Skin epidermis (tissue), 12 donors: Measurements from ENCODE around the gene ZBTB20.

Source experiments
- H3K27ac ChIP-seq, 21 experiments: fragments of 200-600 bp; sonication (generic) in 11 of 21; one replicate each; pipeline ENCODE4 v1.5.0; 2020; ENCODE audit warnings: mild to moderate bottlenecking in 3 of 21, inconsistent platforms in 2 of 21, moderate library complexity in 2 of 21
- H3K4me3 ChIP-seq, 7 experiments: fragments of 200-600 bp; sonication (generic) in 2 of 7; one replicate each; pipeline ENCODE4 v1.5.0; 2020; ENCODE audit warnings: inconsistent platforms in 2 of 7, mild to moderate bottlenecking in 2 of 7, moderate library complexity in 1 of 7

ZBTB20 gene

DNA sequence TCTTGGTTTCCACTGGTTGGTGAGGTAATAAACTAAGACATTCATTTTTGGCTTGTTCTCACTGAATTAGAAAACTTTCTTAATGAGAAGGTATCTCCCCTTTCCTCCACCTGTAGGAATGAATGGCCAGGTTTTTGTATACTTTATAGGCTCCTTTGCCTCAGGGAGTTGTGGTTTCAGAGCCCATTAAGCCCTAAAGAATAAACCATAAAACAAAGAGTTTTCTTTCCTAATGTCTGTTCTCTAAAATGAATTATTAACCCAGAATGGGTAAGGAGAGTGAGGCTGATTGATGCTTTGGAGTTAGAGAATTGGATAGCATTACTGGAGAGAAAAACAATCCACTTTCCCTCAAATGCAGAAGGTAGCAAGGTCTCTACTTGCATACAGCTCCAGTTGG, 785.7 kb downstream of the ZBTB20 start:
- Histone ChIP-seq H3K27ac (no peak overlapping the region), H3K4me3 (no peak overlapping the region)

DNA sequence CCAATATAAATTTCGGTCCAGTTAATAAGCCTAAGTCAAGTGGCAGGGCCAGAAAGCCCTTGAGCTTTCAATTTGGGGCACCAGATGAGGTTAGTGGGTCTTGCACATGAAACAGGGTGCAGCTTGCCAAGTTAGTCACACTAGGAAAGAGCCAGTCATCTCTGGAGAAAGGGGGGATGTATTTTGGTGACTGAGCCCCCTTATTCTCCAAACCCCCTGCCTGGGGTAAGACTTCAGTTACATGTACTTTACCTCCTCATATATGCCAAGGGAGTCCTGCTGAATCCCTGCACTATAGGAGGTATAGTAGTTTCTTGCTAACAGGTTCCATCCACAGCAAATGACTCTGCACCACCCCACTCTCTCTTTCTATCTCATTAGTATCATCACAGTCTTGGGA, 790.6 kb downstream of the ZBTB20 start:
- H3K27ac ChIP-seq = no peak overlapping the region

DNA sequence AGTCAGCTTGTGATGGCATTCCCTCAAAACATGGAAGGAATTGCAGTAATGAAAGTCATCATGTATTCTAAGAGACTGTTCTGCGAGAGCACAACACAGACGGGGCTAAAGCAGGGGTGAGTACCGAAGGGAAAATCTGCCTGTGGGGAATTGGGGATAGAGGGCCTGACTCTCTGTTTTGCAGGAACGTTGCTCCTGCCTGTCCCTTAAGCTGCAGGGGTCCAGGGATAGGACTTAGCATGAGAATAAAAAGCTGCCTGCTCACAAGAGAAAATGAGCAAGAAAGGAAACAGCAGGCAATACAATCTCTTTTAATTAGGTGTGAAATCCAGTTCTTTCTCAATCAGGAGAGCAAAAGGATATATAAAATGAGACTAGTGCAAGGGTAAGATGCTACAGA, 791.0 kb downstream of the ZBTB20 start:
- no peak overlapping the region for H3K4me3 ChIP-seq
- H3K27ac ChIP-seq = no peak overlapping the region

More for the DNA sequence above, 790.6 kb downstream of the ZBTB20 start:
- H3K4me3 ChIP-seq = no peak overlapping the region

DNA sequence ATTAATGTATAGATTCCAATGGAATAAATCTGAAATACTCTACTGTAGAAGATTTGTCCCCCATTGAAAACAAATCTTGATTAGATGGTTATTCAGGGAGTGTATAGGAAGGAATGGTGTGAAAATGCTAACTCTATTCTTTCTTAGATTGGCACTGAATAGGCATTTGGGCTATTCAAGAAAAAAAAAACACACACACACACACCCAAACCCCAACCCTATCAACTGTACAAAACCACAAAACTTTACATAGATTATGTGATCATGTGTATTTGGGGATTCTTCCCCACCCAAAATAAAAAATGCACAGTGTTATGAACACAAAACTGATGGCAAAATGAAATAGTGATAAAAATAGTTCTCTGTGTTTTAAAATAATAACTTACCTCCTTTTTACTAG, 791.4 kb downstream of the ZBTB20 start:
- Histone ChIP-seq H3K4me3 (no peak overlapping the region), H3K27ac (no peak overlapping the region)

DNA sequence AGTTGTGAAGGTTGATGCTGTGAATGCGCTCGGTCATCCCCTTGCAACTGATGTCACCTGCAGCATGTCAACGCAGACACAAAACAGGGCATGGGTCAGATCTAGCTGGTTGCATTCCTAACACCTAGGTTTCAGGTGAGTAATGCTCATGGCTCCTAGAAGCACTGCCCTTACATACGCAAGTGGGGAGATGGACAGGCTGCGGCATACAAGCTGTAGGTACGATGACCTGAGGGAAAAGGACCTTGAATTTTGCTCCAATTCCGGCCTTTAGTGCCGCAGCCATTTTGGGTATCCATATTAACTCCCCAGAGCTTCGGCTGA, 795.3 kb downstream of the ZBTB20 start:
- H3K27ac ChIP-seq = no peak overlapping the region
- H3K4me3 ChIP-seq = no peak overlapping the region

DNA sequence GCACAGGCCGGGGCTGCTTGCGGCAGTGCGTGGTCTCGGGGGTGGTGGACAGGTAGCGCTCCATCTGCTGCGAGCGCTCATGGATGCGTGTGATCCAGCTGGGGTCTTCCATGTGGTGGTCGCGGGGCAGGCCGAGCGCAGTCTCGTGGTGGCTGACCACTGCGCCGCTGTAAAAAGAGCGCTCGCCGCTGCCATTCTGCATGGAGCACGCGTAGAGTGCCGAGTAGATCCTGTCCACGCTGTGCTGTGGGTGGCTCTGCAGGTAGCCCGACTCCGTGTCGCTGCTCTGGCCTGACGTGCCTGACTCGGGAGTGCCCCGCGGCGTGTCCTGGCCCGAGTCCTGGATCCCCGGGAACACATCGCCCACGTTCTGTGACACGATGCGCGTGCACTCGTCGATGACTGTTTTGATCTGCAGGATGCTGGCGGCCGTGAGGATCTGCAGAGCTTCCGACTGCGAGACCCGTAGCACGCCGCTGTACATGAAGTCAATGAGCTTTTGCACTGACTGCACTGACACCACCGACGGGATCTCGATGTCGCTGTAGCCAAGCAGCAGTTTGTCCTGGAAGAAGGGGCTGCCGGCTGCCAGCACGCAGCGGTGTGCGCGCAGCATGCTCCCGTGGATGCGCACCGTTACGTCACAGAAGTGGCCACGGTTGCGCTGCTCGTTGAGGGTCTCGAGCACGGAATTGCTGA, 795.8 kb downstream of the ZBTB20 start:
- Histone ChIP-seq H3K27ac (no peak overlapping the region), H3K4me3 (no peak overlapping the region)

DNA sequence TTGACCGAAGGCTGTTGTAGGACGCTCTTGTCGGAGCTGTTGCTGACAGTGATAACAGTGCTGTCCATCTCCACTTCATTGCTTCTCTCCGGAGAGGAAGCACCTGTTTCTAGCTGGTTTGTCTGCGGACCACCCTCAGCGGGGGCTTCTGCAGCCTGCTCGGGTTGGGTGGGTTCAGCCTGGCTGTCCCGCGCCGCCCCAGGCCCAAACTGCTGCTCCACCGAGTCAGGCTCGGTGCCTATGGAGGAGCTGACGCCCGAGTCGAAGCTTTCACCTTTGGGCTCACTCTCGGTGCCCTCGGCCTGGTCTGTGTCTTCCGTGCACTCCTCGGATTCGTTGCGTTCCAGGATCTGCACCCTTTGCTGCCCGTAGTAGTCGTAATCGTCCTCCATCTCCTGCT, 796.4 kb downstream of the ZBTB20 start:
- H3K4me3 ChIP-seq = no peak overlapping the region
- H3K27ac ChIP-seq = no peak overlapping the region

DNA sequence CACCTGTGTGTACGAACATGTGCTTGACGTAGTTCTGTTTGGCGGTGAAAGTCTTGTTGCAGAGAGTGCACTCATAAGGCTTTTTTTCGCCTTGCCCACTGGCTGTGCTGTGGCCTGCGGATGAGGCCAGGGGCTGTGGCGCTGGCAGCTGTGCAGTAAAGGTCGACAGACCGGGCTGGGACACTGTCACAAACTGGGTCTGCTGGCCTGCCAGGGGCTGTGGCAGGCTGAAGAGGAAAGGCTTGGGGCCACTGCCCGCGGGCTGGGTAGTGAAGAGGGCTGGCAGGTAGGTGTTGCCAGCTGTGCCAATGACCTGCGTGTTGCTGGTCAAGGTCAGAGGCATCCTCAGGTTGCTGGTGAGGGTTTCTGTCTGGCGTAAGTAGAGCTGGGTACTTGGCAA, 796.8 kb downstream of the ZBTB20 start:
- H3K4me3 ChIP-seq = no peak overlapping the region
- H3K27ac ChIP-seq = no peak overlapping the region

DNA sequence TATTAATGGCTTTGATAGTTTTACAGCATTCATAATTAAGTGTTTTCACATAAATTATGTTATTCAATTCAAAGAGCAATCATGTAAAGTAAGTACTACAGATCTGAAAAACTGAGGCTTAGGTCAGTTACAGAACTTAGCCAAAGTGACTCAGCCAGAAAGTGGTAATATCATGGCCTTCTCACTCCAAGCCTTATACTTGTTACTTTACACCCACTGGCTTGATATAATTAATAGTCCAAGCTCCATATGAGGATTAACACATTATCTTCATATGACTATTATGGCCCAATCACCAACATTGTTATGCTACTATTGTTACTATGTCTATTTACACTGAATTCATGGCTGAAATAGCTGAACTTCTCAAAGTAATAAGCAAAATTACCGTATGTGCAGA, 802.6 kb downstream of the ZBTB20 start:
- Histone ChIP-seq H3K27ac (peak overlapping the region in 1 of 21 experiments; percentile 44), H3K4me3 (no peak overlapping the region)

DNA sequence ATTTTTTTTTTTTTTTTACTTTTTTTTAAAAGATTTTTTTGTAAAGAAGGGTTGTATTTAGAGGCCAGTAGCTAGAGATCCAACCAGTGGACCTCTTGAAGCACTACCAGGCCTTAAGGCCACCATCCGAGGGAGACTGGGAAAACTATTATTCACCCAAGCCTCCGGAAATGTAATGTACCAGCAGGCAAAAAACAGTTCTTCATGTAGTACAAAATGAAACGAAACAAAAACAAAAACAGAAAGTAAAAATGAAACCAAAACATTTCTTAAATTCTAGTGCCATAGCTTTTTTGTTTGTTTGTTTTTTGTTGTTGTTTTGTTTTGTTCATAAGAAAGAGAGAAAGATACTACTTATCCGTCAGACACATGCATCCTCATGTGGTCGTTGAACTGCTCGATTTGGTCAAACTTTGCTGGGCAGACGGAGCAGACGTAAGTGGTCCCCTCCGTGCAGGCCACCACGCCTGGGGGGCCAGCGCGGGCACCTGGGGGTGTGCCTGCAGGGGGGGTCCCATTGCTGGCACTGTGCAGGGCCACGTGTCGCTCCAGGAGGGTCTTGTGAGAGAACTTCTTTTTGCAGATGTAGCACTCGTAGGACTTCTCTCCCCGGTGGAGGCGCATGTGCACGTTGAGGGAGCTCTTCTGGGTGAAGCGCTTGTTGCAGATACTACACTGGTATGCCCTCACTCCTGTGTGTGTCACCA, 808.3 kb downstream of the ZBTB20 start:
- no peak overlapping the region for H3K4me3 ChIP-seq
- H3K27ac ChIP-seq = peak overlapping the region in 11 of 21 experiments; percentile 7 to 83 (median 34)

DNA sequence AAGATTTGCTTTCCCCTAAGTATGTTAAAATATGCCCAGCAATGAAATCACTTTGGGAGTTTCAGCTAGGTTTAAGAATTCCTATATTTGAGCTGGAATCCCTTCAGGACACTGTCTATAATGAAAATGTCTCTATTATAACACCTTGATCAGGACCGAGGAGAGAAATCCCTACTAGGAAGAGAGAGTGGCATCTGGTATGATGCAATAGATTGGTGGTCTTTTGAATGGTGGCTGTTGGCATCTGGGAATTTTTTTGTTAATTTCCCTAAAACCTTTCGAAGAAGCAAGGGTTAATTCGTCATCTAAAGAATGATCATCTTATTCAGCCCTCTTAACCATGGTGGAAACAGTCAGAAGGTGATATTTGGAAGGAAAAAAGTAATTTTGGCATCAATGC, 810.2 kb downstream of the ZBTB20 start:
- Histone ChIP-seq H3K4me3 (no peak overlapping the region), H3K27ac (peak overlapping the region in 1 of 21 experiments; percentile 82)

DNA sequence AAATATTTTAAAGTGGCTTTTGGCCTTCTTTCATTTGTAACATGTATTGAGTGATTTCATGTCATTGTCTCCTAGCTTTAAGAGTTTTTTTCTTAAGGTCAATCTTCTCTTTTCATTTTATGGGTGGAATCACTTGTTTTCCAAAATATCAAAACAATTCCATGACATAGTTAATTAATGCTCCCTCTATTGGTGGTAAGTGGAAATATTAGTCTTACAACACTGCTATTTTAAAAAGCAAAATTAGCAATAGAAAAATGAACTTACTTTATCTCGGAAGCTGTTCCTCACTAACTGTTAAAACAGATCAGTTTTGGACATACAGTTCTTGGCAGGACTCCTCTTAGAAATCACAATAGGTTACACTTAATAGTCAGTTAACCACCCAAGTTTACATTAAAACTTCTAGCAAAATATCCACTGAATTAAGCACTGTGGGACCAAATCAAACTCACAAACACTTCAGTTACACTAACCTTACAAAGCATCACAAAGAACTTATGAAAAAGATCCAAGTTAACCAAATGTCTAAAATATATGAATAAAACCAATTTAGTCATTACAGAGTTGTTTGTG, 810.9 kb downstream of the ZBTB20 start:
- Histone ChIP-seq H3K27ac (peak overlapping the region in 2 of 21 experiments; percentile 12 to 82), H3K4me3 (no peak overlapping the region)

DNA sequence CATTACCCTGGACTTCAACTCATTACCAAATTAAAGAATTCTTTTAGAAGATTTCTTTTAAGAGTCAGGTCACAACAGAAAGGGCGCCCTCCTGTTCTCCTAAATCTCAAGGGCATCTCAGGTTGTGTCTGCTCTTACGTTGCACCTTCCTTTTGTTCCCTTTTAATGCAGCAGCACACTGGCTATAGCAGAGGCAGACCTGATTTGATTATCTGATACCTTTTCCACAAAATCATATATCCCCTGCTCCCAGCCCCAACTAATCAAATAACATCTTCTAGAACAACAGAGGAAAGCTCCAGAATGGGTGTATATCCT, 813.2 kb downstream of the ZBTB20 start:
- peak overlapping the region in 7 of 21 experiments; percentile 46 to 82 (median 74) for H3K27ac ChIP-seq
- no peak overlapping the region for H3K4me3 ChIP-seq

DNA sequence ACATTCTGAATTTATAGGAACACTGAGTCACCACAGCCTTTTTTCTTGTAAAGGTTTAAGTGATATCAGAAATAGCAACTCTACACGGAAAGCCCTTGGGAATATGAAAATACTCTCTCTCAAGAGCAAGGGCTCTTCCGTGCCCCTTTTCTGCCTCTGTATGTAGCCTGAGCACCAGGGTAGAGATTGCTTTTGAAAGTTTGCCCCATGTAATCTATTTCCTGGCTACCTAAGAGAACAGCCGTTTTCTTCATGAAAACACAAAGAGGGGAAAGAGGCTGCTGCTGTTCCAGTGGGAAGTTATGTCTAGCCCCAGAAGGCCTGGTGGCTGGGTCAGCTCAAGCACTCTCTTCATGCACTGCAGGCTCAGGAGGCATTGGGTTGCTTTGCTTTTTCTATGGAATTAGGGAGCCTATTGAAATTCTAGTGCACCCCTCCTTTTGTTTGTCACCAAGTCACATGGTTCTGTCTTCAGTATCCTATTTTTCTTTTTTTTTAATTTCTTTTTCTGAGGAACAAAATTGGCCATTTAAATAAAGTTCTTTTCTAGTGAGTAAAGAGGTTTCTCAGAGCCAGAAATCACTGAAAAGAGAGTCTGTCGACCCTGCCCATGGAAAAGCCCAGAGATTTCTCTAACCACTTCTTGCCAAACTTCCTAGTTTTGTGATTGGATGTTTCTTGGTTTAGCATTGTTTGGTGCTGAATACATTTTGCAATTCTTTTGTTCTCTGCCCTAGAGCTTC, 813.7 kb downstream of the ZBTB20 start:
- H3K4me3 ChIP-seq = no peak overlapping the region
- peak overlapping the region in 14 of 21 experiments; percentile 2 to 82 (median 42) for H3K27ac ChIP-seq

DNA sequence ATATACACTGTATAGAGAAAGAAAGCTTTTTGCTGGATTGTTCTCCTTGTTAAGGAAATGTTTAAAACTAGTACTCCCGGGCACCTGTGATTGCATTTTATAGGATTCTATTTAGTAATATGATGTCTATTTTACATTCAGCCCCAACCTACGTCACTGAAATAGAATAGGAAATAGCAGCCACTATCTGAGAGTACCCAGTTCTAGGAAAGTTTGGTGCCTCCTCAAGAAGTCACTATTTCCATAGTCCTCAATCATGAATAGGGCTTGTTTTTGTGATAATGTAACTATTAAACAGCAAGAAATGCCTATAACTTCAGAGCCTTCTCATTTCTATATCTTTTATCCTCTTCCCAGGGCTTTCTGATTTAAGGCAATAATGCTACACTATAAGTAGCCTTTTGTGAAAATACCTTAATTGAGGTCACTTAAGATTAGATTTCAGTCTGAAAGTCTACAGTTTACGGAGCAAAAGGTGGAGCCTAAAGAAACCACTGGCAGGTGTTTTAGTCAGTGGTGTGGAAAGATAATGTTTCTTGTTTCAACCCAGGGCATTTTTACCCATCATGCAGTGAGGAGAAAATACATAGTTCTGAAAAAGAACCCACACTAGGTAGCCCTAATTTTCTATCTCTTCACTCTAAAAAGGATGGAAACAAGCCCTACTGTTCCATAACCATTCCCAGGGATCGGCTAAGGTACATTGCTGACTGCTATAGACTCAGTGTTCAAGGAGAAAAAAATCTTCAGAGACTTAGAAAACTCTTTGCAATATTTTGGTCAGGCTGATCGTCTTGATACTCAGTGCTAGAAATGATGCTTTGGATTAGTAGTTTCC, 814.5 kb downstream of the ZBTB20 start:
- no peak overlapping the region for H3K4me3 ChIP-seq
- peak overlapping the region in 12 of 21 experiments; percentile 19 to 82 (median 56) for H3K27ac ChIP-seq

DNA sequence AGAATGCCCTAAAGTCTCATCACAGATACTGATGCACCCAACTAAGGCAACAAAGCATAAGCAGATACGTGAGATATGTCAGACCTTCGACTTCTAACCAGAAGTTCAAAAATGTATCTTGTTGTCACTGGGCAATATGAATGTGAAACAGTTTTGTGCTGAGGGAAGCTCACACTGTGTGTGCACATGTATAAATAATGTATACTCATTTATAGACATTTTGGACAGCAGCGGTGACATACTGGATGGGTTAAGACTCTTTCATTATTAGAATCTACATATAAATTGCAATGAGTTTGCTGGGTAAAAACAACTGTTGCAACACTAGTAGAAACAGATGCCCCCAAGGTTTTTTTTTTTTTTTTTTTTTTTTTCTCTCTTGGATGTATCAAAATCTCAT, 815.4 kb downstream of the ZBTB20 start:
- peak overlapping the region in 6 of 21 experiments; percentile 8 to 82 (median 74) for H3K27ac ChIP-seq
- no peak overlapping the region for H3K4me3 ChIP-seq

DNA sequence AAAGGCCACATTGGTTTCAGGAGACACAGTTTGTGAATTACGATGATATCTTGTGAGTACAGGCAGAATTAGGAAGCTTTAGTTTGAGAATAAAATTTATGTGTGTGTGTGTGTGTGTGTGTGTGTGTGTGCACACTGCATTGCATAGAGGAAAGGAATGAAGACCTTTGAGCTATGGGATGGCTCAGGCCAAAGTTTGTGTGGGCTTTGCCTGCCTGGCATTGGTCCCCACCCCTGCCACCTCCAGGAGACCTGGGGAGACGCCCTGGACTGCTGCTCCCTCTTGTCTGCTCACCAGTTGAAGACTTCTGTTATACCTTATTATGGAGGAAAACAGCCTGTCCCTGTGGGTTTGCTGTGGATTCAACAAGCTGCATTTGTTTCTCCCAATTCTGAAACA, 816.1 kb downstream of the ZBTB20 start:
- Histone ChIP-seq H3K4me3 (no peak overlapping the region), H3K27ac (peak overlapping the region in 6 of 21 experiments; percentile 7 to 82 (median 32))

DNA sequence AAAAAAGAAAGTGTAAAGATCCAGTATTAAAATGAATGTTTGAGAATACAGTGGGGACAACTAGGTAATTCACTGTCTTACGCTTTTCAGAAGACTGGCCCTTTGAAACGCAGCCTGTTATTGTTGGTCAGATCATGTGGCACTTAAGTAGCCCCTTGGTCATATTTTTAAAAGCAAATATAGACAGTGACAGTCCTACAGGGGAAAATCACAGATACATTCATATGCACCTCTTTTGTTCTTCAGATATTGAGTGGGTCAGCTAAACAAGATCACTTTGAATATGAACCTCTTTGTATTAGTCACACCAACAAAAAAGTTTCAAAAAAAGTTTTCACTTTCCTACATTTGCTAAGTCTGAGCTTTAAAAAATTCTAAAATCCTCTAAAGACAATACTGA, 817.3 kb downstream of the ZBTB20 start:
- H3K27ac ChIP-seq = peak overlapping the region in 1 of 21 experiments; percentile 82

DNA sequence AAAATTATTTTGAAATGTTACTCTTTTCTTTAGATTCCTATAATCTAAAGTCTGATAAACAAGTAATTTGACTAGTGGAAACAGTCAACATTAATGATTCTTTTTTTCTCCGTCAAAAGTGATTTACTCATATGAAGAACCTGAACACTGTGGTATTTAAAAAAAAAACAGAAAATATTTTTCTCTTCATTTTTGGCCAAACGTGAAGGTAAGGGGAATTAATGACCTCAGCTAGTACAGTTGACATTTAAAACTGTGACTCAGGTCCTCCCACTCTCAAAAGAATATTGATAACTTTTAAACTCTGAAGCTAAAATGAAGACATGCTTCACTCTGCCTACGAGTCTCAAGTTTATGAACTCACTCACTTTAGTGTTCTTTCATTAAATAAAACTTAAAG, 818.7 kb downstream of the ZBTB20 start:
- H3K27ac ChIP-seq = peak overlapping the region in 3 of 21 experiments; percentile 61 to 82 (median 74)

More for the DNA sequence above, 817.3 kb downstream of the ZBTB20 start:
- no peak overlapping the region for H3K4me3 ChIP-seq

DNA sequence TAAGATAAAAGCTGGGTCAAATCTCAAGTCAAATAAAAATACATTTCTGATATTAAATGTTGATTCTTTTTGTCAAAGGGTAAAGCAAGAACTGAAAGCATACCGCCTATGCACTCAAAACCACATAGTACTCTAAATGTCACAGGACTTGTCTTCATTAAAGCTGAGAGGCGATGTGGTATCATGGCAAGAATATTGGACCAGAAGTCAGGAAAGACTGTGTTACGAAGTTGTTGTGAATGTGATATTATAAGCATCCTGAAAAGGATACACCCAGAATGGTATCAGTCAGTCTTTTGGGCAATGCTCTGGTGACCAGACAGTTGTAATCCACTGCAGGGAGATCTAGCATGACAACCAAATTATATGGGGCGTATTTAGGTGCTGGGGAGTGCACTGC, 819.4 kb downstream of the ZBTB20 start:
- Histone ChIP-seq H3K27ac (peak overlapping the region in 6 of 21 experiments; percentile 26 to 82 (median 58)), H3K4me3 (no peak overlapping the region)

More for the DNA sequence above, 818.7 kb downstream of the ZBTB20 start:
- no peak overlapping the region for H3K4me3 ChIP-seq
